Liver (tissue), 9 donors: ENCODE results near the gene CDT1. TPM values are rescaled to one million over a fixed set of nuclear protein-coding genes. Genes with fewer than 3 reads are reported as not detected.

Experiments used
- DNase-seq: peaks from one replicate; pipeline ENCODE4 v3.0.0-alpha.2; 2017; ENCODE audit warnings: low spot score
- H3K27ac ChIP-seq, 2 donors: one replicate each; pipeline ENCODE4 v1.7.0; 2013; ENCODE audit warnings: inconsistent platforms in 2 of 2, low read length in 2 of 2, control low read depth in 1 of 2, low read depth in 1 of 2, mild to moderate bottlenecking in 1 of 2
- H3K27me3 ChIP-seq, 4 donors: one replicate each; pipeline versions ENCODE4 v1.6.1 to v1.7.0; 2013; ENCODE audit warnings: low read length in 3 of 4, inconsistent platforms in 1 of 4, mild to moderate bottlenecking in 1 of 4, moderate library complexity in 1 of 4; ENCODE audit not compliant: control insufficient read depth in 4 of 4, insufficient read depth in 4 of 4
- H3K36me3 ChIP-seq, 4 donors: one replicate each; pipeline versions ENCODE4 v1.6.1 to v1.7.0; 2013; ENCODE audit warnings: low read length in 3 of 4, mild to moderate bottlenecking in 3 of 4, low read depth in 1 of 4, moderate library complexity in 1 of 4; ENCODE audit not compliant: control insufficient read depth in 4 of 4, insufficient read depth in 3 of 4
- H3K4me1 ChIP-seq, 4 donors: one replicate each; pipeline versions ENCODE4 v1.6.1 to v1.7.0; 2013; ENCODE audit warnings: low read length in 3 of 4, mild to moderate bottlenecking in 3 of 4, moderate library complexity in 1 of 4; ENCODE audit not compliant: control insufficient read depth in 4 of 4, insufficient read depth in 4 of 4
- H3K4me3 ChIP-seq, 3 donors: one replicate each; pipeline versions ENCODE4 v1.6.1 to v1.7.0; 2013; ENCODE audit warnings: low read length in 3 of 3, control low read depth in 1 of 3, low read depth in 1 of 3, mild to moderate bottlenecking in 1 of 3
- H3K9ac ChIP-seq, 2 donors: one replicate each; pipeline ENCODE4 v1.7.0; 2013; ENCODE audit warnings: low read length in 2 of 2, mild to moderate bottlenecking in 2 of 2, moderate library complexity in 2 of 2, control low read depth in 1 of 2, low read depth in 1 of 2
- H3K9me3 ChIP-seq, 4 donors: one replicate each; pipeline versions ENCODE4 v1.6.1 to v1.7.0; 2013; ENCODE audit warnings: low read length in 3 of 4; ENCODE audit not compliant: control insufficient read depth in 4 of 4
- EGR1 ChIP-seq, 2 donors: IDR thresholded peaks; 2 replicates each; pipeline ENCODE4 v1.6.1; 2016 to 2018; ENCODE audit warnings: antibody characterized with exemption in 2 of 2, low read depth in 2 of 2
- FOXA1 ChIP-seq: IDR thresholded peaks from 2 replicates; pipeline ENCODE4 v1.6.1; 2016; ENCODE audit warnings: antibody characterized with exemption
- GABPA ChIP-seq, 2 donors: IDR thresholded peaks in 1 of 2; conservative IDR thresholded peaks in 1 of 2; 2 replicates each; pipeline ENCODE4 v1.6.1; 2016; ENCODE audit warnings: antibody characterized with exemption in 2 of 2, mild to moderate bottlenecking in 1 of 2, moderate library complexity in 1 of 2
- HNF4A ChIP-seq, 2 donors: conservative IDR thresholded peaks; 2 replicates each; pipeline ENCODE4 v1.6.1; 2016; ENCODE audit warnings: antibody characterized with exemption in 2 of 2, mild to moderate bottlenecking in 2 of 2
- HNF4G ChIP-seq: IDR thresholded peaks from 2 replicates; pipeline ENCODE4 v1.6.1; 2016; ENCODE audit warnings: antibody characterized with exemption
- JUND ChIP-seq, 2 donors: IDR thresholded peaks; 2 replicates each; pipeline ENCODE4 v1.6.1; 2016; ENCODE audit warnings: antibody characterized with exemption in 2 of 2
- NR2F2 ChIP-seq: IDR thresholded peaks from 2 replicates; pipeline ENCODE4 v1.6.1; 2016; ENCODE audit warnings: antibody characterized with exemption
- RAD21 ChIP-seq, 2 donors: IDR thresholded peaks; 2 replicates each; pipeline ENCODE4 v1.6.1; 2016; ENCODE audit warnings: antibody characterized with exemption in 2 of 2, mild to moderate bottlenecking in 2 of 2
- RXRA ChIP-seq, 2 donors: IDR thresholded peaks; 2 replicates each; pipeline ENCODE4 v1.6.1; 2017 to 2018; ENCODE audit warnings: antibody characterized with exemption in 2 of 2, mild to moderate bottlenecking in 1 of 2
- SP1 ChIP-seq: IDR thresholded peaks from 2 replicates; pipeline ENCODE4 v1.6.1; 2018; ENCODE audit warnings: antibody characterized with exemption, mild to moderate bottlenecking
- TAF1 ChIP-seq: conservative IDR thresholded peaks from 2 replicates; pipeline ENCODE4 v1.6.1; 2016; ENCODE audit warnings: antibody characterized with exemption, mild to moderate bottlenecking
- WGBS: extraction: QIAGEN DNeasy Blood & Tissue Kit; methylation state at CpG from one replicate; pipeline ENCODE4 v1.1.7; 2013; 5-methylcytosine and 5-hydroxymethylcytosine counted together
- polyA plus RNA-seq, 2 donors: library from polyadenylated mRNA; stranded (reverse) in 1 of 2; unstranded in 1 of 2; fragments of 200-250 nt in 1 of 2; fragments of >200 nt in 1 of 2; fragmentation: Nextera tagmentation in 1 of 2; extraction: Ambion mirVana in 1 of 2; gene quantifications; one replicate each; pipeline versions ENCODE4 v1.2.1 to v1.2.3, GENCODE V29; 2013 to 2015
- total RNA-seq, 2 donors: library from RNA; depleted of rRNA; stranded (reverse); fragments of >200 nt; gene quantifications; one replicate each; pipeline ENCODE4 v1.2.3, GENCODE V29; 2014
- TF ChIP-seq, protein P1 (sequence below): IDR thresholded peaks from 2 replicates; pipeline ENCODE4 v1.6.1; 2016; ENCODE audit warnings: antibody characterized with exemption
- TF ChIP-seq, protein P2 (sequence below): IDR thresholded peaks from 2 replicates; pipeline ENCODE4 v1.6.1; 2016; ENCODE audit warnings: antibody characterized with exemption, mild to moderate bottlenecking
- TF ChIP-seq, protein P3 (sequence below): IDR thresholded peaks from 2 replicates; pipeline ENCODE4 v1.6.1; 2016; ENCODE audit warnings: antibody characterized with exemption
- TF ChIP-seq, protein P4 (sequence below): IDR thresholded peaks from 2 replicates; pipeline ENCODE4 v1.6.1; 2016; ENCODE audit warnings: antibody characterized with exemption
- donor health status: healthy.
- donor health status: healthy.
- donor health status: healthy.
- donor health status: healthy.
- donor health status: healthy.

CDT1 gene
- total and polyA plus RNA-seq, 4 donors, result 0.08 to 37.6 (median 0.93) TPM

DNA sequence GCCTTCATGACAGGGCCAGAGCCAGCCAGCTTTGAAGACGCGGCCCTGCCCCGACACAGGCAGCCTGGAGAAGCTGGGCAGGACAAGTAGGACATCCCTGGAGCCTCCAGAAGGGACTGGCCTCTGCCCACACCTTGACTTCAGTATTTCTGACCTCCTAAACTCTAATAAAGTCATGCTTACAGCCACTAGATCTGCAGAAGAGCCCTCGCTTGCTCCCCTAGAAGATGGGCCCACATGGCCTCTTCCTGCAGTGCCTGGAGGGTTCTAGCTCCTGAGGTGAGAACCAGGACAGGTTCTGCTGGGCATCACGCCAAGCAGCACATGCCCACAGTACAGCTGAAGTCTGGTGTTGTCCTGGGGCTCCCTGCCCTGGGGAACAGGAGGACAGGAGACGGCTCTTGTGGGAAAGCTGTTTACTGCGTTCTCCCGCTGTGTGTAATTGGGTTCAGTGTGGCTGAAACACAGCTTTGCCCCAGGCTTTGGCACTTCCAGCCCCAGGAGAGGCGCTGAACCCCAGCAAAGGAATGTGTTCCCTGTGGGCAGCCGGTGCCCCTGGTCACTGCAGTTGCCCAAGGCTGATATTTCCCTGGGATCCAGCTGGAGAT is 5.6 kb downstream of the CDT1 start:
- Histone ChIP-seq H3K27me3 (no peaks in the 10 kb centered on the region), H3K4me1 (peaks cover 9 to 35% (median 22%) of the 10 kb centered on the region in 4 donors), H3K36me3 (peaks cover 0 to 8% (median 3%) of the 10 kb centered on the region in 4 donors), H3K9ac (no peak overlapping the region), H3K4me3 (no peak overlapping the region), H3K27ac (no peak overlapping the region), H3K9me3 (no peaks in the 10 kb centered on the region)
- DNase-seq, result no peak
- TF ChIP-seq, protein P1, sequence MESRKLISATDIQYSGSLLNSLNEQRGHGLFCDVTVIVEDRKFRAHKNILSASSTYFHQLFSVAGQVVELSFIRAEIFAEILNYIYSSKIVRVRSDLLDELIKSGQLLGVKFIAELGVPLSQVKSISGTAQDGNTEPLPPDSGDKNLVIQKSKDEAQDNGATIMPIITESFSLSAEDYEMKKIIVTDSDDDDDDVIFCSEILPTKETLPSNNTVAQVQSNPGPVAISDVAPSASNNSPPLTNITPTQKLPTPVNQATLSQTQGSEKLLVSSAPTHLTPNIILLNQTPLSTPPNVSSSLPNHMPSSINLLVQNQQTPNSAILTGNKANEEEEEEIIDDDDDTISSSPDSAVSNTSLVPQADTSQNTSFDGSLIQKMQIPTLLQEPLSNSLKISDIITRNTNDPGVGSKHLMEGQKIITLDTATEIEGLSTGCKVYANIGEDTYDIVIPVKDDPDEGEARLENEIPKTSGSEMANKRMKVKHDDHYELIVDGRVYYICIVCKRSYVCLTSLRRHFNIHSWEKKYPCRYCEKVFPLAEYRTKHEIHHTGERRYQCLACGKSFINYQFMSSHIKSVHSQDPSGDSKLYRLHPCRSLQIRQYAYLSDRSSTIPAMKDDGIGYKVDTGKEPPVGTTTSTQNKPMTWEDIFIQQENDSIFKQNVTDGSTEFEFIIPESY, result no peak
- no peak for TF ChIP-seq HNF4G
- TF ChIP-seq RXRA (IDR thresholded peaks at IDR 0.05), result no peak
- no peak for TF ChIP-seq JUND (IDR thresholded peaks at IDR 0.05)
- TF ChIP-seq SP1, result no peak
- no peak for TF ChIP-seq GABPA (IDR thresholded peaks at IDR 0.05 in 1 of 2, conservative IDR thresholded peaks at IDR 0.05 in 1 of 2)
- TF ChIP-seq, protein P2, sequence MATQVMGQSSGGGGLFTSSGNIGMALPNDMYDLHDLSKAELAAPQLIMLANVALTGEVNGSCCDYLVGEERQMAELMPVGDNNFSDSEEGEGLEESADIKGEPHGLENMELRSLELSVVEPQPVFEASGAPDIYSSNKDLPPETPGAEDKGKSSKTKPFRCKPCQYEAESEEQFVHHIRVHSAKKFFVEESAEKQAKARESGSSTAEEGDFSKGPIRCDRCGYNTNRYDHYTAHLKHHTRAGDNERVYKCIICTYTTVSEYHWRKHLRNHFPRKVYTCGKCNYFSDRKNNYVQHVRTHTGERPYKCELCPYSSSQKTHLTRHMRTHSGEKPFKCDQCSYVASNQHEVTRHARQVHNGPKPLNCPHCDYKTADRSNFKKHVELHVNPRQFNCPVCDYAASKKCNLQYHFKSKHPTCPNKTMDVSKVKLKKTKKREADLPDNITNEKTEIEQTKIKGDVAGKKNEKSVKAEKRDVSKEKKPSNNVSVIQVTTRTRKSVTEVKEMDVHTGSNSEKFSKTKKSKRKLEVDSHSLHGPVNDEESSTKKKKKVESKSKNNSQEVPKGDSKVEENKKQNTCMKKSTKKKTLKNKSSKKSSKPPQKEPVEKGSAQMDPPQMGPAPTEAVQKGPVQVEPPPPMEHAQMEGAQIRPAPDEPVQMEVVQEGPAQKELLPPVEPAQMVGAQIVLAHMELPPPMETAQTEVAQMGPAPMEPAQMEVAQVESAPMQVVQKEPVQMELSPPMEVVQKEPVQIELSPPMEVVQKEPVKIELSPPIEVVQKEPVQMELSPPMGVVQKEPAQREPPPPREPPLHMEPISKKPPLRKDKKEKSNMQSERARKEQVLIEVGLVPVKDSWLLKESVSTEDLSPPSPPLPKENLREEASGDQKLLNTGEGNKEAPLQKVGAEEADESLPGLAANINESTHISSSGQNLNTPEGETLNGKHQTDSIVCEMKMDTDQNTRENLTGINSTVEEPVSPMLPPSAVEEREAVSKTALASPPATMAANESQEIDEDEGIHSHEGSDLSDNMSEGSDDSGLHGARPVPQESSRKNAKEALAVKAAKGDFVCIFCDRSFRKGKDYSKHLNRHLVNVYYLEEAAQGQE, result no peak
- TF ChIP-seq, protein P3, sequence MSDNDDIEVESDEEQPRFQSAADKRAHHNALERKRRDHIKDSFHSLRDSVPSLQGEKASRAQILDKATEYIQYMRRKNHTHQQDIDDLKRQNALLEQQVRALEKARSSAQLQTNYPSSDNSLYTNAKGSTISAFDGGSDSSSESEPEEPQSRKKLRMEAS, result no peak
- no peak for TF ChIP-seq TAF1
- TF ChIP-seq EGR1 (IDR thresholded peaks at IDR 0.05; ENCODE audit: low read depth in 2 of 2), result no peak
- no peak for TF ChIP-seq NR2F2
- TF ChIP-seq, protein P4, sequence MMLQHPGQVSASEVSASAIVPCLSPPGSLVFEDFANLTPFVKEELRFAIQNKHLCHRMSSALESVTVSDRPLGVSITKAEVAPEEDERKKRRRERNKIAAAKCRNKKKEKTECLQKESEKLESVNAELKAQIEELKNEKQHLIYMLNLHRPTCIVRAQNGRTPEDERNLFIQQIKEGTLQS, result no peak
- TF ChIP-seq HNF4A (conservative IDR thresholded peaks at IDR 0.05), result no peak
- WGBS, result 94% methylated on average over 10 of the region's 10 CpGs

DNA sequence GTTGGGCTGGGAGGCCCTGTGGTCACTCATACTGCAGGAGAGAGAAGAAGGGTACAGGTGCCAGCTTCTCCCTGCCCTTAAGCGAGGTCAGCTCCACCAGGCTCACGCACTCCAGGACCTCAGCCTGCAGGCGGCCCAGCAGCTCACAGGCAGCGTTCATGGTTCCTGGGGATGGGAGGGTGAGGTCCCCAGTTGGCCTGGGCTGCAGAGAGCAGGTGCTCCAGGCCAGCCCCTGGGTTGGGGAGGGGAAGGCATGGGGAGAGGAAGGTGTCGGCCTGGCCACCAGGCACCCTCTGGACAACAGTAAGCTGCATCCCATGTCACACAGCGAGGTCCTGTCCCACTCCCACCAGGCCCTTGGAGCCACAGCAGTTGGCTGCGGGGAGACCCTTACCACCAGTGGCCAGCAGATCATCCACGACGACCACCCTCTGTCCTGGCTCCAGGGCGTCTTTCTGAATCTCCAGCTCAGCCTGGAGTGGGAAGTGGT is 6.1 kb downstream of the CDT1 start:
- no peak for DNase-seq
- H3K27me3 ChIP-seq, result no peaks in the 10 kb centered on the region
- TF ChIP-seq TAF1, result no peak
- no peak for TF ChIP-seq JUND (IDR thresholded peaks at IDR 0.05)
- TF ChIP-seq RAD21 (IDR thresholded peaks at IDR 0.05), result no peak
- TF ChIP-seq, protein P3, result no peak
- TF ChIP-seq SP1, result no peak
- TF ChIP-seq HNF4A (conservative IDR thresholded peaks at IDR 0.05), result no peak
- TF ChIP-seq, protein P4, result no peak
- no peak for TF ChIP-seq FOXA1
- peaks cover 4 to 29% (median 18%) of the 10 kb centered on the region in 4 donors for H3K4me1 ChIP-seq
- H3K4me3 ChIP-seq, result no peak overlapping the region
- H3K36me3 ChIP-seq, result peaks cover 0 to 8% (median 3%) of the 10 kb centered on the region in 4 donors
- H3K9me3 ChIP-seq, result no peaks in the 10 kb centered on the region
- 91% methylated on average over 10 of the region's 10 CpGs for WGBS
- H3K9ac ChIP-seq, result no peak overlapping the region
- H3K27ac ChIP-seq, result no peak overlapping the region
